GM23338 (cell line): ENCODE results near the gene RRBP1. TPM values are rescaled to one million over a fixed set of nuclear protein-coding genes. Genes with fewer than 3 reads are reported as not detected.
A peak's percentile ranks its signal among the peaks of the same experiment; 100 is the strongest.

Source experiments
- ATAC-seq: fragments of 200-7000 bp; cut with Tn5 transposase; 3 replicates; pipeline ENCODE4 v1.9.1; 2020
- DNase-seq: peaks from one replicate; pipeline ENCODE4 v3.0.0-alpha.2; 2015; ENCODE audit warnings: low spot score
- H2AFZ ChIP-seq: fragments of 200-600 bp; sonication (generic); 2 replicates; pipeline ENCODE4 v1.8.0; 2016; ENCODE audit warnings: antibody characterized with exemption, mild to moderate bottlenecking, moderate library complexity
- H3F3A ChIP-seq: fragments of 200-600 bp; sonication (generic); replicated peaks from 2 replicates; pipeline ENCODE4 v1.8.0; 2017; ENCODE audit warnings: antibody characterized with exemption, mixed run types, low read depth
- H3K27ac ChIP-seq: fragments of 200-600 bp; sonication (generic); 2 replicates; pipeline ENCODE4 v1.6.1; 2016; ENCODE audit warnings: low read depth
- H3K27me3 ChIP-seq: fragments of 200-600 bp; sonication (generic); 2 replicates; pipeline ENCODE4 v1.8.0; 2016; ENCODE audit warnings: mild to moderate bottlenecking, mixed run types, moderate library complexity; ENCODE audit not compliant: insufficient read depth
- H3K36me3 ChIP-seq: fragments of 200-600 bp; sonication (generic); 2 replicates; pipeline ENCODE4 v1.8.0; 2016; ENCODE audit warnings: mild to moderate bottlenecking; ENCODE audit not compliant: insufficient read depth
- H3K4me1 ChIP-seq: fragments of 200-600 bp; sonication (generic); 2 replicates; pipeline ENCODE4 v1.8.0; 2016; ENCODE audit warnings: mild to moderate bottlenecking, moderate library complexity; ENCODE audit not compliant: insufficient read depth
- H3K4me2 ChIP-seq: fragments of 200-600 bp; sonication (generic); 2 replicates; pipeline ENCODE4 v1.7.1; 2017; ENCODE audit warnings: mixed run types
- H3K4me3 ChIP-seq: fragments of 200-600 bp; sonication (generic); 2 replicates; pipeline ENCODE4 v1.6.1; 2016; ENCODE audit warnings: mixed run types
- H3K79me2 ChIP-seq: fragments of 200-600 bp; sonication (generic); replicated peaks from 2 replicates; pipeline ENCODE4 v1.8.0; 2017; ENCODE audit warnings: mild to moderate bottlenecking; ENCODE audit not compliant: insufficient read depth
- H3K9me2 ChIP-seq: fragments of 200-600 bp; sonication (generic); 2 replicates; pipeline ENCODE4 v1.8.0; 2017; ENCODE audit not compliant: insufficient read depth
- H4K20me1 ChIP-seq: fragments of 200-600 bp; sonication (generic); replicated peaks from 2 replicates; pipeline ENCODE4 v1.8.0; 2017; ENCODE audit warnings: mild to moderate bottlenecking; ENCODE audit not compliant: insufficient read depth
- H3K27ac Mint-ChIP-seq: 2 replicates; pipeline ENCODE4 v1.8.0; 2020; ENCODE audit warnings: inconsistent platforms, mild to moderate bottlenecking, moderate library complexity, mixed read lengths
- H3K27me3 Mint-ChIP-seq: 3 replicates; pipeline ENCODE4 v1.8.0; 2022; ENCODE audit warnings: low read depth, mild to moderate bottlenecking, moderate library complexity, mixed read lengths, inconsistent platforms; ENCODE audit not compliant: insufficient read depth, poor library complexity
- H3K36me3 Mint-ChIP-seq: 3 replicates; pipeline ENCODE4 v1.8.0; 2021; ENCODE audit warnings: low read depth, mild to moderate bottlenecking, inconsistent platforms, moderate library complexity, mixed read lengths
- H3K4me1 Mint-ChIP-seq: 3 replicates; pipeline ENCODE4 v1.8.0; 2020; ENCODE audit warnings: mild to moderate bottlenecking, inconsistent platforms, mixed read lengths
- H3K4me3 Mint-ChIP-seq: 3 replicates; pipeline ENCODE4 v1.8.0; 2021; ENCODE audit warnings: moderate library complexity, mild to moderate bottlenecking, inconsistent platforms, mixed read lengths
- H3K9me3 Mint-ChIP-seq: 3 replicates; pipeline ENCODE4 v1.8.0; 2020; ENCODE audit warnings: moderate library complexity, mild to moderate bottlenecking, inconsistent platforms, mixed read lengths
- CREB1 ChIP-seq: fragments of 250-450 bp; sonication (Bioruptor Pico); IDR thresholded peaks from 2 replicates; pipeline ENCODE4 v1.5.0; 2020; ENCODE audit warnings: low read depth, mild to moderate bottlenecking, moderate library complexity
- EZH2 ChIP-seq: fragments of 200-600 bp; sonication (generic); IDR thresholded peaks from one replicate; pipeline ENCODE4 v1.8.0; 2017; ENCODE audit warnings: antibody characterized with exemption, mild to moderate bottlenecking, low read depth; ENCODE audit not compliant: unreplicated experiment
- EZH2phosphoT487 ChIP-seq: fragments of 200-600 bp; sonication (generic); IDR thresholded peaks from one replicate; pipeline ENCODE4 v1.8.1; 2018; ENCODE audit warnings: antibody characterized with exemption; ENCODE audit not compliant: unreplicated experiment
- JUNB ChIP-seq: IDR thresholded peaks from one replicate; pipeline ENCODE4 v1.6.1; 2016; ENCODE audit warnings: antibody characterized with exemption; ENCODE audit not compliant: unreplicated experiment
- NANOG ChIP-seq: IDR thresholded peaks from 2 replicates; pipeline ENCODE4 v1.6.1; 2016; ENCODE audit warnings: antibody characterized with exemption, borderline replicate concordance
- POLR2AphosphoS5 ChIP-seq: IDR thresholded peaks from 2 replicates; pipeline ENCODE4 v1.6.1; 2016; ENCODE audit warnings: antibody characterized with exemption, low read depth
- REST ChIP-seq: IDR thresholded peaks from one replicate; pipeline ENCODE4 v1.6.1; 2018; ENCODE audit warnings: antibody characterized with exemption; ENCODE audit not compliant: unreplicated experiment
- STAT1 ChIP-seq: IDR thresholded peaks from one replicate; pipeline ENCODE4 v1.6.1; 2016; ENCODE audit warnings: antibody characterized with exemption; ENCODE audit not compliant: unreplicated experiment
- ZNF114 ChIP-seq: fragments of 250-450 bp; sonication (Bioruptor Pico); IDR thresholded peaks from 2 replicates; pipeline ENCODE4 v1.5.0; 2020; ENCODE audit warnings: mild to moderate bottlenecking, moderate library complexity
- ZNF331 ChIP-seq: fragments of 250-450 bp; sonication (Bioruptor Pico); IDR thresholded peaks from 2 replicates; pipeline ENCODE4 v1.5.0; 2020; ENCODE audit warnings: low read depth, mild to moderate bottlenecking, moderate library complexity
- polyA plus RNA-seq: library from polyadenylated mRNA; unstranded; fragments of >200 nt; fragmentation: Nextera tagmentation; extraction: Ambion mirVana; gene quantifications from 2 replicates; pipeline ENCODE4 v1.2.1, GENCODE V29; 2016
- total RNA-seq: library from RNA; depleted of rRNA; stranded (reverse); fragments of >200 nt; shearing (Covaris generic); gene quantifications from 2 replicates; pipeline ENCODE4 v1.2.3, GENCODE V29; 2014
- TF ChIP-seq, protein P1 (sequence below): fragments of 250-450 bp; sonication (Bioruptor Pico); IDR thresholded peaks from 2 replicates; pipeline ENCODE4 v1.5.0; 2020; ENCODE audit warnings: mild to moderate bottlenecking, moderate library complexity
- TF ChIP-seq, protein P2 (sequence below): IDR thresholded peaks from 2 replicates; pipeline ENCODE4 v1.6.1; 2016; ENCODE audit warnings: antibody characterized with exemption
- TF ChIP-seq, protein P3 (sequence below), 2 experiments: fragments of 200-600 bp in 1 of 2; sonication (generic) in 1 of 2; conservative IDR thresholded peaks; 2 replicates each; pipeline versions ENCODE4 v1.5.1 to v1.6.1; 2016 to 2017; ENCODE audit warnings: antibody characterized with exemption in 2 of 2, low read depth in 2 of 2, mild to moderate bottlenecking in 2 of 2, moderate library complexity in 1 of 2

RRBP1 gene
- total and polyA plus RNA-seq, 2 experiments from 2014 or later = 105 to 113 TPM

DNA sequence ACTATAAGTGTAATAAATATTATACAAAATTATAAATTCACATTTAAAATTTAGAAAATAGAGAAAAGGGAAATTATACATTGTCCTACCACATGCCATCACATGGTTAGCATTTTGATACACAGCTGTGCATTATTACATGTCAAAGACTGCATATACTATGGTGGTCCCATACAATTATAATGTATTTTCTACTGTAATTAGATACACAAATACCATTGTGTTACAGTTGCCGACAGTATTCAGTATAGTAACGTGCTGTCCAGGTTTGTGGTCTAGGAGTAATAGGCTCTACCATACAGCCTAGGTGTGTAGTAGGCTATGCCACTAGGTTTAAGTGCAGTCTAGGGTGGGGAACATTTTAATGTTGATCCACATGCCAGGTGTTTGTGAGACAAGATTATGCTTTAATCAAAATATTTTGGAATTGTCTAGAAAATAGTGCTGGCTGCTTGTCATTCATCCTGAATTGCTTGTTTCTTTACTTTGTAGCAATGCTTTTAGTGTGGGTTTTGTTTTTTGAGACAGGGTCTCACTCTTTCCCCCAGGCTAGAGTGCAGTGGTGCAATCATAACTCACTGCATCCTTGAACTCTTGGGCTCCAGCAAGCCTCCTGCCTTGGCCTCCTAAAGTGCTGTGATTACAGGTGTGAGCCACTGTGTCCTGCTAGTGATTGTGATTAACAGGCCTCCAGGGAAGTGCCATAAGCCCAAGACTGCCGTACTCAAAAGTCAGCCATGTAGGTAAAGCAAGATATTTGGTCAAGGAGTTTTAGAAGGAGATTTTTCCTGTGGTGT is 73.1 kb downstream of the RRBP1 start:
- no peaks in the 10 kb centered on the region for H3K9me2 ChIP-seq
- TF ChIP-seq CREB1 (CRISPR knock-in tag) = no peak
- TF ChIP-seq EZH2 = no peak
- no peak for TF ChIP-seq STAT1
- TF ChIP-seq POLR2AphosphoS5 = no peak
- TF ChIP-seq, protein P1, sequence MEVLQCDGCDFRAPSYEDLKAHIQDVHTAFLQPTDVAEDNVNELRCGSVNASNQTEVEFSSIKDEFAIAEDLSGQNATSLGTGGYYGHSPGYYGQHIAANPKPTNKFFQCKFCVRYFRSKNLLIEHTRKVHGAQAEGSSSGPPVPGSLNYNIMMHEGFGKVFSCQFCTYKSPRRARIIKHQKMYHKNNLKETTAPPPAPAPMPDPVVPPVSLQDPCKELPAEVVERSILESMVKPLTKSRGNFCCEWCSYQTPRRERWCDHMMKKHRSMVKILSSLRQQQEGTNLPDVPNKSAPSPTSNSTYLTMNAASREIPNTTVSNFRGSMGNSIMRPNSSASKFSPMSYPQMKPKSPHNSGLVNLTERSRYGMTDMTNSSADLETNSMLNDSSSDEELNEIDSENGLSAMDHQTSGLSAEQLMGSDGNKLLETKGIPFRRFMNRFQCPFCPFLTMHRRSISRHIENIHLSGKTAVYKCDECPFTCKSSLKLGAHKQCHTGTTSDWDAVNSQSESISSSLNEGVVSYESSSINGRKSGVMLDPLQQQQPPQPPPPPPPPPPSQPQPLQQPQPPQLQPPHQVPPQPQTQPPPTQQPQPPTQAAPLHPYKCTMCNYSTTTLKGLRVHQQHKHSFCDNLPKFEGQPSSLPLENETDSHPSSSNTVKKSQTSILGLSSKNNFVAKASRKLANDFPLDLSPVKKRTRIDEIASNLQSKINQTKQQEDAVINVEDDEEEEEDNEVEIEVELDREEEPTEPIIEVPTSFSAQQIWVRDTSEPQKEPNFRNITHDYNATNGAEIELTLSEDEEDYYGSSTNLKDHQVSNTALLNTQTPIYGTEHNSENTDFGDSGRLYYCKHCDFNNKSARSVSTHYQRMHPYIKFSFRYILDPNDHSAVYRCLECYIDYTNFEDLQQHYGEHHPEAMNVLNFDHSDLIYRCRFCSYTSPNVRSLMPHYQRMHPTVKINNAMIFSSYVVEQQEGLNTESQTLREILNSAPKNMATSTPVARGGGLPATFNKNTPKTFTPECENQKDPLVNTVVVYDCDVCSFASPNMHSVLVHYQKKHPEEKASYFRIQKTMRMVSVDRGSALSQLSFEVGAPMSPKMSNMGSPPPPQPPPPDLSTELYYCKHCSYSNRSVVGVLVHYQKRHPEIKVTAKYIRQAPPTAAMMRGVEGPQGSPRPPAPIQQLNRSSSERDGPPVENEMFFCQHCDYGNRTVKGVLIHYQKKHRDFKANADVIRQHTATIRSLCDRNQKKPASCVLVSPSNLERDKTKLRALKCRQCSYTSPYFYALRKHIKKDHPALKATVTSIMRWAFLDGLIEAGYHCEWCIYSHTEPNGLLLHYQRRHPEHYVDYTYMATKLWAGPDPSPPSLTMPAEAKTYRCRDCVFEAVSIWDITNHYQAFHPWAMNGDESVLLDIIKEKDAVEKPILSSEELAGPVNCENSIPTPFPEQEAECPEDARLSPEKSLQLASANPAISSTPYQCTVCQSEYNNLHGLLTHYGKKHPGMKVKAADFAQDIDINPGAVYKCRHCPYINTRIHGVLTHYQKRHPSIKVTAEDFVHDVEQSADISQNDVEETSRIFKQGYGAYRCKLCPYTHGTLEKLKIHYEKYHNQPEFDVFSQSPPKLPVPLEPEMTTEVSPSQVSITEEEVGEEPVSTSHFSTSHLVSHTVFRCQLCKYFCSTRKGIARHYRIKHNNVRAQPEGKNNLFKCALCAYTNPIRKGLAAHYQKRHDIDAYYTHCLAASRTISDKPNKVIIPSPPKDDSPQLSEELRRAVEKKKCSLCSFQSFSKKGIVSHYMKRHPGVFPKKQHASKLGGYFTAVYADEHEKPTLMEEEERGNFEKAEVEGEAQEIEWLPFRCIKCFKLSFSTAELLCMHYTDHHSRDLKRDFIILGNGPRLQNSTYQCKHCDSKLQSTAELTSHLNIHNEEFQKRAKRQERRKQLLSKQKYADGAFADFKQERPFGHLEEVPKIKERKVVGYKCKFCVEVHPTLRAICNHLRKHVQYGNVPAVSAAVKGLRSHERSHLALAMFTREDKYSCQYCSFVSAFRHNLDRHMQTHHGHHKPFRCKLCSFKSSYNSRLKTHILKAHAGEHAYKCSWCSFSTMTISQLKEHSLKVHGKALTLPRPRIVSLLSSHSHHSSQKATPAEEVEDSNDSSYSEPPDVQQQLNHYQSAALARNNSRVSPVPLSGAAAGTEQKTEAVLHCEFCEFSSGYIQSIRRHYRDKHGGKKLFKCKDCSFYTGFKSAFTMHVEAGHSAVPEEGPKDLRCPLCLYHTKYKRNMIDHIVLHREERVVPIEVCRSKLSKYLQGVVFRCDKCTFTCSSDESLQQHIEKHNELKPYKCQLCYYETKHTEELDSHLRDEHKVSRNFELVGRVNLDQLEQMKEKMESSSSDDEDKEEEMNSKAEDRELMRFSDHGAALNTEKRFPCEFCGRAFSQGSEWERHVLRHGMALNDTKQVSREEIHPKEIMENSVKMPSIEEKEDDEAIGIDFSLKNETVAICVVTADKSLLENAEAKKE (CRISPR knock-in tag) = no peak
- TF ChIP-seq, protein P2, sequence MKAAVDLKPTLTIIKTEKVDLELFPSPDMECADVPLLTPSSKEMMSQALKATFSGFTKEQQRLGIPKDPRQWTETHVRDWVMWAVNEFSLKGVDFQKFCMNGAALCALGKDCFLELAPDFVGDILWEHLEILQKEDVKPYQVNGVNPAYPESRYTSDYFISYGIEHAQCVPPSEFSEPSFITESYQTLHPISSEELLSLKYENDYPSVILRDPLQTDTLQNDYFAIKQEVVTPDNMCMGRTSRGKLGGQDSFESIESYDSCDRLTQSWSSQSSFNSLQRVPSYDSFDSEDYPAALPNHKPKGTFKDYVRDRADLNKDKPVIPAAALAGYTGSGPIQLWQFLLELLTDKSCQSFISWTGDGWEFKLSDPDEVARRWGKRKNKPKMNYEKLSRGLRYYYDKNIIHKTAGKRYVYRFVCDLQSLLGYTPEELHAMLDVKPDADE = no peak
- TF ChIP-seq EZH2phosphoT487 = no peak
- TF ChIP-seq REST = no peak
- no peak for TF ChIP-seq NANOG
- no peak for TF ChIP-seq ZNF114
- TF ChIP-seq, protein P3, sequence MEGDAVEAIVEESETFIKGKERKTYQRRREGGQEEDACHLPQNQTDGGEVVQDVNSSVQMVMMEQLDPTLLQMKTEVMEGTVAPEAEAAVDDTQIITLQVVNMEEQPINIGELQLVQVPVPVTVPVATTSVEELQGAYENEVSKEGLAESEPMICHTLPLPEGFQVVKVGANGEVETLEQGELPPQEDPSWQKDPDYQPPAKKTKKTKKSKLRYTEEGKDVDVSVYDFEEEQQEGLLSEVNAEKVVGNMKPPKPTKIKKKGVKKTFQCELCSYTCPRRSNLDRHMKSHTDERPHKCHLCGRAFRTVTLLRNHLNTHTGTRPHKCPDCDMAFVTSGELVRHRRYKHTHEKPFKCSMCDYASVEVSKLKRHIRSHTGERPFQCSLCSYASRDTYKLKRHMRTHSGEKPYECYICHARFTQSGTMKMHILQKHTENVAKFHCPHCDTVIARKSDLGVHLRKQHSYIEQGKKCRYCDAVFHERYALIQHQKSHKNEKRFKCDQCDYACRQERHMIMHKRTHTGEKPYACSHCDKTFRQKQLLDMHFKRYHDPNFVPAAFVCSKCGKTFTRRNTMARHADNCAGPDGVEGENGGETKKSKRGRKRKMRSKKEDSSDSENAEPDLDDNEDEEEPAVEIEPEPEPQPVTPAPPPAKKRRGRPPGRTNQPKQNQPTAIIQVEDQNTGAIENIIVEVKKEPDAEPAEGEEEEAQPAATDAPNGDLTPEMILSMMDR (conservative IDR thresholded peaks at IDR 0.05; ENCODE audit: low read depth in 2 of 2) = no peak
- TF ChIP-seq ZNF331 (CRISPR knock-in tag) = no peak
- no peak for TF ChIP-seq JUNB
- H3K36me3 ChIP-seq = no peaks in the 10 kb centered on the region
- Mint-ChIP-seq H3K27me3 (peaks cover 15% of the 10 kb centered on the region), H3K27ac (no peak overlapping the region; the same call in 1 of the 2 replicates), H3K4me1 (peaks cover 11% of the 10 kb centered on the region), H3K4me3 (no peak overlapping the region), H3K9me3 (no peaks in the 10 kb centered on the region), H3K36me3 (peaks cover 16% of the 10 kb centered on the region)
- peaks cover 3% of the 10 kb centered on the region; the same call in 1 of the 2 replicates for H3K79me2 ChIP-seq
- H3K4me1 ChIP-seq = peaks cover 3% of the 10 kb centered on the region; the same call in 1 of the 2 replicates
- no peaks in the 10 kb centered on the region; the same call in 1 of the 2 replicates for H4K20me1 ChIP-seq
- no peak overlapping the region for H3K4me3 ChIP-seq
- H2AFZ ChIP-seq = no peak overlapping the region
- DNase-seq = no peak
- H3K27ac ChIP-seq = peak overlapping the region; percentile 66; the same call in 1 of the 2 replicates
- no peak for ATAC-seq
- H3K27me3 ChIP-seq = no peaks in the 10 kb centered on the region
- H3K4me2 ChIP-seq = no peak overlapping the region
- H3F3A ChIP-seq = 0 out of 2 replicates have a peak, but pooled peaks cover 7% of the 10 kb centered on the region
